Ramos (cell line): Measurements from ENCODE around the gene RAPGEF5.

Source experiments
- in situ Hi-C: fragments of 300-500 bp; cut with MboI; formaldehyde crosslinking; loops from one replicate; pipeline ENCODE4 v1.14.3; 2022; ENCODE audit warnings: low sequenced_read_pairs; ENCODE audit not compliant: unreplicated experiment

RAPGEF5 gene

GRCh38 chr7:22111661-22112060 lies 245.3 kb downstream of the RAPGEF5 start:
- in situ Hi-C loops, result no loop called here

- in situ Hi-C loops, result no loop called here
These were observed 246.1 kb downstream of the RAPGEF5 start for GRCh38 chr7:22110881-22111280.

GRCh38 chr7:22110227-22110839 lies 246.6 kb downstream of the RAPGEF5 start:
- in situ Hi-C loops, result no loop called here

- in situ Hi-C loops, result loop anchor here (5.0 kb wide), 1 partner anchor 378 kb away; no protein-coding TSS in a partner anchor
These were observed 247.2 kb downstream of the RAPGEF5 start for GRCh38 chr7:22109761-22110160.

- in situ Hi-C loops, result loop anchor here (5.0 kb wide), 1 partner anchor 379 kb away; no protein-coding TSS in a partner anchor
These were observed 248.7 kb downstream of the RAPGEF5 start for GRCh38 chr7:22108151-22108845.

- in situ Hi-C loops, result loop anchor here (5.0 kb wide), 1 partner anchor 382 kb away; no protein-coding TSS in a partner anchor
These were observed 251.4 kb downstream of the RAPGEF5 start for GRCh38 chr7:22105550-22105949.

GRCh38 chr7:22094413-22095342 lies 262.3 kb downstream of the RAPGEF5 start:
- in situ Hi-C loops, result loop anchor here (25.0 kb wide), 1 partner anchor 968 kb away; no protein-coding TSS in a partner anchor

- in situ Hi-C loops, result loop anchor here (25.0 kb wide), 1 partner anchor 968 kb away; no protein-coding TSS in a partner anchor
These were observed 263.0 kb downstream of the RAPGEF5 start for GRCh38 chr7:22093936-22094335.

GRCh38 chr7:22093001-22093400 lies 264.0 kb downstream of the RAPGEF5 start:
- in situ Hi-C loops, result loop anchor here (25.0 kb wide), 1 partner anchor 969 kb away; no protein-coding TSS in a partner anchor

- in situ Hi-C loops, result loop anchor here (25.0 kb wide), 1 partner anchor 971 kb away; no protein-coding TSS in a partner anchor
These were observed 265.9 kb downstream of the RAPGEF5 start for GRCh38 chr7:22090958-22091525.

GRCh38 chr7:22090512-22090911 lies 266.4 kb downstream of the RAPGEF5 start:
- in situ Hi-C loops, result loop anchor here (25.0 kb wide), 1 partner anchor 972 kb away; no protein-coding TSS in a partner anchor

GRCh38 chr7:22090107-22090506 lies 266.8 kb downstream of the RAPGEF5 start:
- in situ Hi-C loops, result loop anchor here (25.0 kb wide), 1 partner anchor 972 kb away; no protein-coding TSS in a partner anchor

- in situ Hi-C loops, result loop anchor here (25.0 kb wide), 1 partner anchor 973 kb away; no protein-coding TSS in a partner anchor
These were observed 268.1 kb downstream of the RAPGEF5 start for GRCh38 chr7:22088827-22089226.

- in situ Hi-C loops, result loop anchor here (25.0 kb wide), 1 partner anchor 974 kb away; no protein-coding TSS in a partner anchor
These were observed 269.1 kb downstream of the RAPGEF5 start for GRCh38 chr7:22087861-22088260.

GRCh38 chr7:22083704-22084240 lies 273.2 kb downstream of the RAPGEF5 start:
- in situ Hi-C loops, result loop anchor here (25.0 kb wide), 1 partner anchor 979 kb away; no protein-coding TSS in a partner anchor

GRCh38 chr7:22082886-22083703 lies 273.9 kb downstream of the RAPGEF5 start:
- in situ Hi-C loops, result loop anchor here (25.0 kb wide), 1 partner anchor 979 kb away; no protein-coding TSS in a partner anchor

- in situ Hi-C loops, result loop anchor here (25.0 kb wide), 1 partner anchor 980 kb away; no protein-coding TSS in a partner anchor
These were observed 274.4 kb downstream of the RAPGEF5 start for GRCh38 chr7:22082553-22082885.

GRCh38 chr7:22080219-22080618 lies 276.7 kb downstream of the RAPGEF5 start:
- in situ Hi-C loops, result loop anchor here (25.0 kb wide), 1 partner anchor 982 kb away; no protein-coding TSS in a partner anchor
